ENCODE measurements around the gene PINK1. TPM values are rescaled to one million over a fixed set of nuclear protein-coding genes. Genes with fewer than 3 reads are reported as not detected.

Gene PINK1
- total RNA-seq, 1 donor from 2014 or later = 25.0 TPM

DNA sequence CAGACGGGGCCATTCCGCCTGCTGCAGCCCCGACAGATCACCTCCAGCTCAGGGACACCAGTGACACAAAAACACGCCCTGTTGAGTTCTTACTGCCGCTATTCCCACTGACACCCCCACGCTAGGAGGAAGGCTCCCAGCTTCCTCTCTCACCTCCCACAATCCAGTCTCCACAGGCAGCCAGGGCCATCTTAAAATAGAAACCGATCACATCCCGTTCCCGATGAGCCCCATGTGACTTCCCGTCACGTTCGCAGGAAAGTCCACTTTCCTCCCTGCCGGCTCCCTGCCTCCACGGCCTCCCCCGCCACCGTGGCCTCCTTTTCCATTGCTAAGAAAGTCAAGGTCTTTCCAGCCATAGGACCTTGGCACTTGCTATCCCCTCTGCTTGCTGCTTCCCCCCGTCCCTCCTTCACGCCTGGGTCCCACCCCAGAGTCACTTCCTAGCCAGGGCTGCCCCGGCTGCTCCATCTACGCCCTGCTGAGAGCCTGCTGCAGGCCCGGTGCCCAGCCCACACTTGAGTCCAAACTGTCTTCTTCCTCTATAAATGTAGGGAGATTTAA is 51.9 kb downstream of the PINK1 start:
- peaks cover under 1% of the 10 kb centered on the region for H3K4me1 Mint-ChIP-seq (ENCODE audit: low read depth)
- no peak for DNase-seq (ENCODE audit: low spot score, unreplicated experiment)
- no peaks in the 10 kb centered on the region for H3K36me3 Mint-ChIP-seq (ENCODE audit: insufficient read depth)
- TF ChIP-seq, protein P1, sequence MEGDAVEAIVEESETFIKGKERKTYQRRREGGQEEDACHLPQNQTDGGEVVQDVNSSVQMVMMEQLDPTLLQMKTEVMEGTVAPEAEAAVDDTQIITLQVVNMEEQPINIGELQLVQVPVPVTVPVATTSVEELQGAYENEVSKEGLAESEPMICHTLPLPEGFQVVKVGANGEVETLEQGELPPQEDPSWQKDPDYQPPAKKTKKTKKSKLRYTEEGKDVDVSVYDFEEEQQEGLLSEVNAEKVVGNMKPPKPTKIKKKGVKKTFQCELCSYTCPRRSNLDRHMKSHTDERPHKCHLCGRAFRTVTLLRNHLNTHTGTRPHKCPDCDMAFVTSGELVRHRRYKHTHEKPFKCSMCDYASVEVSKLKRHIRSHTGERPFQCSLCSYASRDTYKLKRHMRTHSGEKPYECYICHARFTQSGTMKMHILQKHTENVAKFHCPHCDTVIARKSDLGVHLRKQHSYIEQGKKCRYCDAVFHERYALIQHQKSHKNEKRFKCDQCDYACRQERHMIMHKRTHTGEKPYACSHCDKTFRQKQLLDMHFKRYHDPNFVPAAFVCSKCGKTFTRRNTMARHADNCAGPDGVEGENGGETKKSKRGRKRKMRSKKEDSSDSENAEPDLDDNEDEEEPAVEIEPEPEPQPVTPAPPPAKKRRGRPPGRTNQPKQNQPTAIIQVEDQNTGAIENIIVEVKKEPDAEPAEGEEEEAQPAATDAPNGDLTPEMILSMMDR (IDR thresholded peaks at IDR 0.05; ENCODE audit: unreplicated experiment) = no peak
- H3K9me3 Mint-ChIP-seq (ENCODE audit: low read depth) = no peaks in the 10 kb centered on the region
- H3K27ac Mint-ChIP-seq = no peak overlapping the region
- no peak overlapping the region for H3K4me3 Mint-ChIP-seq (ENCODE audit: low read depth)
- H3K27me3 Mint-ChIP-seq = no peaks in the 10 kb centered on the region

DNA sequence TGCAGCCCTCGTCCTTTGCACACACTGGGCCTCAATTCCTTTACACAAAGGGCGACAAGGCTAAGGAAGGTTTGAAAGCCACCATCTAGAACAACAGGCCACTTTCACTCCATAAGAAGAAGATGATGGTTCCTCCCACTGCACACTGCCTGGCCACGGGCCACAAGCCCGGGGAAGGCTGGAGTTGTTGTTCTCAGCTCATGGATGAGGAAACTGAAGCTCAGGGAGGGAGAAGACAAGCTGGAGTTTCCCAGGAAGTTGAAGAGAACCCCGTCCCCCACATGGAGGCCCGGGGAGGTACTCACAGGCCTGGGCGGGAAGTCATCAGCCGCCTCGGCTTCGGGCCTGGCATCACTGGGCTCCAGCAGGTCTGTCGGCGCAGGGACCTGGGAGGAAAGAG is 52.5 kb downstream of the PINK1 start:
- Mint-ChIP-seq H3K36me3 (ENCODE audit: insufficient read depth) (no peaks in the 10 kb centered on the region), H3K27me3 (no peaks in the 10 kb centered on the region), H3K4me3 (ENCODE audit: low read depth) (no peak overlapping the region), H3K9me3 (ENCODE audit: low read depth) (no peaks in the 10 kb centered on the region), H3K27ac (no peak overlapping the region), H3K4me1 (ENCODE audit: low read depth) (no peaks in the 10 kb centered on the region)
- TF ChIP-seq, protein P1 (IDR thresholded peaks at IDR 0.05; ENCODE audit: unreplicated experiment) = no peak
- DNase-seq (ENCODE audit: low spot score, unreplicated experiment) = no peak

DNA sequence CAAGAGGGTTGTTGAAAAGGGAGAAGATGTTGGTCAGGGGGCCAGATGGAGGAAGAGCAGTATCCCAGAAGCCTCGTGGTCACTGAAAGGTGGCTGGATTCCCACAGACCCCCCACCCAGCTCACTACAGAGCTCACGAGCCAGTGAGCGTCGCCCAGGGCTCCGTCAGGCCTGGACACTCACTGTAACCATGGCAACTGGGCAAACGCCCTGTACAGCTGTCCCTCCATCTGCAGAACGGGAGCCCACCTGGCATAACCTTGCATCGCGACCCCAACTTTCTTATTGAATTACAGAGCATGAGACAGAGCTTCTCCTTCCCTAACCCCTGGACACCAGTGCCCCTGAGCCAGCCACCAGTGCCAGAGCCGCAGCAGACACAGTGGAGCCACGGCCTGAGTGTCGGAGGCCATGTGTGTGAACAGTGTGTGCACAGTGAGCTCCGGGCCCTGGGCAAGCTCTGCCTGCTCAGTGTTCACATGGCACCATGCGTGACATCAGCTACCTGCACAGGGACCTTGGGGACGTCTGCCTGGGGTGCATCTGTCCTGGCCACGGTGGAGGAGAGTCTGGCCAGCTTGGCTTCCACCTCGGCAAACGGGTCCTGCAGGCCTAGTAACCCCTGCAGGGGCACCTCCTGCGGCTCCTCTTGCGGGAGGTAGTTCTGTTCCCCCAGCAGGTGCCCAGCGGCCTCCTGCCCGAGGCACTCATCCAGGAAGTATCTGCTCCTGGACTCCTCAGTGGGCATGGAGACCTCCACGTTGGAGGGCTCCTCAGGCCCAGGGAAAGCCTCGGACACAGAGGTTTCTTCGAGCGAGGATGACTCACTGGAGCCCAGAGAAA is 53.8 kb downstream of the PINK1 start:
- Mint-ChIP-seq H3K27me3 (no peaks in the 10 kb centered on the region), H3K36me3 (ENCODE audit: insufficient read depth) (no peaks in the 10 kb centered on the region), H3K9me3 (ENCODE audit: low read depth) (no peaks in the 10 kb centered on the region), H3K27ac (no peak overlapping the region), H3K4me3 (ENCODE audit: low read depth) (no peak overlapping the region), H3K4me1 (ENCODE audit: low read depth) (no peaks in the 10 kb centered on the region)
- TF ChIP-seq, protein P1 (IDR thresholded peaks at IDR 0.05; ENCODE audit: unreplicated experiment) = no peak
- DNase-seq (ENCODE audit: low spot score, unreplicated experiment) = no peak

DNA sequence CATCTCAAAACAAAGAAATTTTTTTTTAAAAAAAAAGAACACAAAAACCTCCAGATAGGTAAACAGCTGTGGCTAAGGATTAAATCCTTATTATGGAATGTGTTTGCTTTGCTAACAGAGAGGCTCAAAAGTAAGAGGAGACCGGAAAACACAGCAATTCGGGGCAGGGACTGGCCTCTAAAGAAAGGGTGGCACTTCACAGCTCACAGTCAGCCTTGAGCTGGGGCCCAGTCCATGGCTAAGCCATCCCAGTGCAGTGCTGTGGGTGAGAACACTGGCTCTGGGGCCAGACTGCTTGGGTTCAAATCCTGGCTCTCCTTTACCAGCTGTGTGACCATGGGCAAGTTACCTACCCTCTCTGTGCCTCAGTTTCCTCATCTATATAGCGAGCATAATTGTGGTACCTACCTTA is 56.4 kb downstream of the PINK1 start:
- peaks cover 5% of the 10 kb centered on the region for H3K27me3 Mint-ChIP-seq
- H3K27ac Mint-ChIP-seq = no peak overlapping the region
- TF ChIP-seq, protein P1 (IDR thresholded peaks at IDR 0.05; ENCODE audit: unreplicated experiment) = no peak
- H3K36me3 Mint-ChIP-seq (ENCODE audit: insufficient read depth) = no peaks in the 10 kb centered on the region
- H3K4me1 Mint-ChIP-seq (ENCODE audit: low read depth) = no peaks in the 10 kb centered on the region
- no peak for DNase-seq (ENCODE audit: low spot score, unreplicated experiment)
- no peak overlapping the region for H3K4me3 Mint-ChIP-seq (ENCODE audit: low read depth)
- no peaks in the 10 kb centered on the region for H3K9me3 Mint-ChIP-seq (ENCODE audit: low read depth)

DNA sequence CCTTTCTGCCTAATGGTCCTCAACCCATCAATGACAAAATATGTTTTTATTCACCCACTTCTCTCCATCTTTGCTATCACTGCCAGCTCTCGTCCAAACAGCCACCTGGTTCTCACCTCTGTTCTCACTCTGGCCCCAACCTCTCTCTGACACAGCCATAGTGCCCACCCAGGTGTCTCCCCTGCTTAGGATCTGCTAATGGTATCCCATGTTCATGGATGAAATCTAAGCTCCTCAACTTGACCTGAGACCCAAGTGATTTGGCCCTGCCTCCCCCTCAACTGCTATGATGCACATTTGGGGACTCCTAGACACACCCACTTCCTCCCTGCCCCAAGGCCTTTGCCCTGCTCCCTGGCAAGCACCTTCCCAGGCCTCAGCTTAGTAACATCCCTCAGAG is 58.6 kb downstream of the PINK1 start:
- no peak for DNase-seq (ENCODE audit: low spot score, unreplicated experiment)
- no peaks in the 10 kb centered on the region for H3K9me3 Mint-ChIP-seq (ENCODE audit: low read depth)
- TF ChIP-seq, protein P1 (IDR thresholded peaks at IDR 0.05; ENCODE audit: unreplicated experiment) = no peak
- H3K4me1 Mint-ChIP-seq (ENCODE audit: low read depth) = no peaks in the 10 kb centered on the region
- H3K27ac Mint-ChIP-seq = no peak overlapping the region
- no peak overlapping the region for H3K4me3 Mint-ChIP-seq (ENCODE audit: low read depth)
- no peaks in the 10 kb centered on the region for H3K36me3 Mint-ChIP-seq (ENCODE audit: insufficient read depth)
- H3K27me3 Mint-ChIP-seq = peaks cover 7% of the 10 kb centered on the region
